C4-2B (cell line): ENCODE data around the gene REL.

Source experiments
- CTCF ChIP-seq: fragments of 450-650 bp; conservative IDR thresholded peaks from 2 replicates; pipeline ENCODE4 v1.5.1; 2017; ENCODE audit warnings: mild to moderate bottlenecking
- ZFX ChIP-seq: fragments of 450-650 bp; IDR thresholded peaks from 2 replicates; pipeline ENCODE4 v1.6.1; 2017

- TF ChIP-seq CTCF: no peak
- TF ChIP-seq ZFX: no peak
Observed at GRCh38 chr2:60882971-60883753, 1.8 kb downstream of the REL start.
